A204.1 (cell line): ENCODE data around the gene NRG3.

ENCODE experiments used
- FAIRE-seq: peaks from 2 replicates; lab custom pipeline; 2012; peaks lifted over from hg19 to GRCh38; lab: Jason Lieb, UNC

NRG3 gene

GRCh38 chr10:82847242-82847641 lies 972.2 kb downstream of the NRG3 start:
- no peak for FAIRE-seq

GRCh38 chr10:82850191-82850590 lies 975.2 kb downstream of the NRG3 start:
- FAIRE-seq: no peak

- FAIRE-seq: no peak
These were observed 982.1 kb downstream of the NRG3 start for GRCh38 chr10:82856957-82857613.

DNA sequence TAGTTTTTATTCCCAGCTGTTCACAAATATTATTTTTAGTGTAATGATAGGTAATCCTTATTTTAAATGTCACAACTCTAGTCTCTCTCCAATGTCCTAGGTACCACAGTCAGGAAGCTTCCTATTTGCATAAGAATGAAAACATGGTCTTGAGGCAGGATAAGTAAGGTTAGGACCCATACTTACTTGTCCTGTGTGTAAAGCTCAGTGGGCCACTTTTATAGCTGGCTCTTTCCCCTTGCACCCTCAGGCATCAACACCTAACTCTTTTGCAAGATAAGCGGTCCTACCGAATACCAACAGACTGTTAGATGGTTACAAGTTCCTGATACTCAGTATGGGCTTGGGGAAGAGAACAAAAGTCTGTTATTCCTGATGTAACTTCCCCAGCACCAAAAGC lies 986.9 kb downstream of the NRG3 start:
- FAIRE-seq: no peak

GRCh38 chr10:82865366-82865765 lies 990.4 kb downstream of the NRG3 start:
- FAIRE-seq: no peak

GRCh38 chr10:82866424-82867020 lies 991.5 kb downstream of the NRG3 start:
- no peak for FAIRE-seq

DNA sequence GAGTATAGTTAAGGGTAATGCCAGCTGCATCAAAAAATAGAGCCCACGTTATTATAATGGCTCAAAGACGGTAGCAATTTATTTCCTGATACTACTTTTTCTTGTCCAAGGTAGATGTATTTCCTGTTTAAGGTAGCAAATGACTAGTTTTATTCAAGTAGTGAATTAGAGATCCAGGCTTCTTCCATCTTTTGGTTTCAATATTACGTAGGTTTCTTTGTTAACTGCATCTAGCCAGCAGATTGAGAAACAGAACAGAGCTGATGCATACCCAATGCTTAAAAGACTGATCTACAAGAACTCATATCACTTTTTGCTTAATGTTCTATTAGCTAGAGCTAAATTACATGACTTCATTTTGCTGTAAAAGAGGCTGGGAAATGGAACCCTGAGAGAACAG lies 992.1 kb downstream of the NRG3 start:
- no peak for FAIRE-seq

- no peak for FAIRE-seq
These were observed 999.7 kb downstream of the NRG3 start for GRCh38 chr10:82874671-82875070.

GRCh38 chr10:82880776-82881290 lies 1005.8 kb downstream of the NRG3 start:
- FAIRE-seq: no peak

- FAIRE-seq: no peak
These were observed 1007.7 kb downstream of the NRG3 start for GRCh38 chr10:82882722-82883121.

DNA sequence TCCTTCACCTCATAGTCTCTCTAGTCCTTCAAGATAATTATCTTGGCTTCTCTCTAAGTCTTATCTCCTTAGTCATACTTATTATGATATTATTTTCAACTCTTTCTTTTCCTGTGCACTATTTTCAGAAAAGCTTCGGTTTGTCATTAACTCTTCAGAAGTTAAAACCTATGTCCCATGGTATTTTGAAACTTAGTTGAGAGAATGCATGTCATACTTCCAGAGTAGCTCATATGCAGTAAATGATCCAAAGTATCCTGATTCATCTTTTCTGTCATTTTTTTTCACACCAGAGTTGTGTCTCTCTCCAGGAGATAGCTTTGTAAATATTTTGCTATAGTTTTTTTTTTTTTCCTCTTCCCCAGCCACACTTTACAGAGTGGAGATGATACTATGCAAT lies 1008.6 kb downstream of the NRG3 start:
- FAIRE-seq: no peak

GRCh38 chr10:82887488-82887887 lies 1012.5 kb downstream of the NRG3 start:
- FAIRE-seq: no peak

- FAIRE-seq: no peak
These were observed 1013.9 kb downstream of the NRG3 start for GRCh38 chr10:82888809-82889455.

- no peak for FAIRE-seq
These were observed 1014.7 kb downstream of the NRG3 start for GRCh38 chr10:82889728-82890127.

DNA sequence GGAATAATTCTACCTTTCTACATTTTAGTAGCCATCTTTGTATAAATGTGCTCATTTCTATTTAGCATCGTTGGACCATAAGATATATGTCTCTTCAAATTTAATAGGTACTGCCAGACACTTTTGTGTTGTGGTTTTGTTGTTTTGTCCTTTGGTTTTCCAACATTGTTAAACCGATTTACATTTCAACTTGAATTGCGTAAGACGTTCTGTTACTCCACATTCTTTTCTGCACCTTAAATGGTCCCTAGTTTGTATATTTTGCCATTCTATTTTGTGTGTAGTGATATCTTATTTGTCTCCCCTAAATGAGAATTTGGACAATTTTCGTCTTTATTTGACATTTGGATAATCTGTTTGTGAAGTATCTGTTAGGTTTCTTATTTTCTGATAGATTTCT lies 1015.6 kb downstream of the NRG3 start:
- FAIRE-seq: no peak

DNA sequence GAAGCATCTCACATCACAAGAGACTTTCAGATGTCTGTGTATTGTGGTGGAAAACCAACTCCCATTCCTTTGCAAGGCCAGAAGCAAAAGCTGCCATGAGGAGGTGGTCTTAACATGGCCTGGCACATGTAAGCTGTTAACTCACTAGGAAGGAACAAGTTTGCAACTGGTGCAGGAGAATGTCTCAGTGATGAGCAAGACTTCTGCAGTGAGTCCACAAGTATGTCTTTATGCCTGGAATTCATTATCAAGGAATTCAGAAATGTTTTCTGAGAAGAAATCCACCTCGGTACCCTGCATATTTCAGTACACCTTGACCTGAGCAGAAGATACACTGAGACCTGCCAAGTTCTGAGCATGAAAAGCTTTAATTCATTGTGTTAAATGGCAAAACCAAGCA lies 1033.1 kb downstream of the NRG3 start:
- FAIRE-seq: no peak

GRCh38 chr10:82908751-82909150 lies 1033.8 kb downstream of the NRG3 start:
- no peak for FAIRE-seq

- FAIRE-seq: no peak
These were observed 1035.3 kb downstream of the NRG3 start for GRCh38 chr10:82910301-82910700.

- no peak for FAIRE-seq
These were observed 1039.7 kb downstream of the NRG3 start for GRCh38 chr10:82914655-82915136.

DNA sequence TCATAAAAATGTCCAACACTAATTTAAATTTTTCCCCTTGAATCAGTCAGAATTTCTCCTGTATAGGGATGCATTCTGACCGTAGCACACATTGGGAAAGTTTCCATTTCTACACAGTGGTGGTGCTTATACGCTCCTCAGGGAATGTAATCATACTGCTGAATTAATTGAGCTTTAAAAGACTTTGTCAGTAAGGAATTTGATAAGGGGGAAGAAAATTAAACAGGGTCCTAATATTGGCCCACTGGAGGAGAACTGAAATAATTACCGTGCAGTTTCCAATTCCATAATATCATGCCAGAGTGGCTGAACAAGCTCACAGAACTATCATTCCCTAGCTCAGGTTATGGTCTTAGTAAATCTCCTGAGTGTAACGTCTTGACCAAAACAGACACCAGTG lies 1041.9 kb downstream of the NRG3 start:
- FAIRE-seq: no peak

DNA sequence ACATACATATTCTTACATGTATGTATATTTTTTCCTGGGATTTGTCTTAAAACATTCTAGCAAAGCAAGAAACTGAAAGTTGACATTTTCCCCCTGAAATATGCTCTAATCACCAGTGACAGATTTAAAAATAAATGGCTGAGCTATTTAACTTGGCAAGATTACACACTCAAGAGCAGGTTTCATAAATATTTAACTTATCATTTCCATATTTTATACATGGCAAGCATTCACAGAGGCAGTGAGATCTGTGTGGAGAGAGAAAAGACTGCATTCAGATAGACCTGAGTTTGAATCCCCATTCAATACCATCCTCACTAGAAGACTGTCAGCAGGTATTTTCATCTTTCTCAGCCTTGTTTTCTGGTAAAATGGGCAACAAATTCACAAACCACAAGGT lies 1043.0 kb downstream of the NRG3 start:
- no peak for FAIRE-seq

GRCh38 chr10:82922046-82922445 lies 1047.1 kb downstream of the NRG3 start:
- no peak for FAIRE-seq

- FAIRE-seq: no peak
These were observed 1047.8 kb downstream of the NRG3 start for GRCh38 chr10:82922755-82923154.

- no peak for FAIRE-seq
These were observed 1049.7 kb downstream of the NRG3 start for GRCh38 chr10:82924711-82925110.
